Adrenal gland (tissue), 12 donors: ENCODE measurements around the gene KLHL29. TPM values are rescaled to one million over a fixed set of nuclear protein-coding genes. Genes with fewer than 3 reads are reported as not detected.

Experiments
- DNase-seq, 7 donors: peaks; one replicate each; pipeline ENCODE4 v3.0.0-alpha.2; 2019 to 2020
- H3K27ac ChIP-seq, 5 donors: fragments of 200-600 bp; sonication (generic) in 4 of 5; 1 replicate in 3 of 5; 2 replicates in 2 of 5; pipeline versions ENCODE4 v1.5.1 to v1.8.0; 2016 to 2020; ENCODE audit warnings: mild to moderate bottlenecking in 1 of 5
- H3K27me3 ChIP-seq: fragments of 200-600 bp; 2 replicates; pipeline ENCODE4 v1.8.0; 2021
- H3K36me3 ChIP-seq, 2 donors: fragments of 200-600 bp; replicated peaks in 1 of 2; 1 replicate in 1 of 2; 2 replicates in 1 of 2; pipeline versions ENCODE4 v1.5.1 to v1.8.0; 2018 to 2022
- H3K4me1 ChIP-seq, 2 donors: fragments of 200-600 bp; replicated peaks in 1 of 2; 1 replicate in 1 of 2; 2 replicates in 1 of 2; pipeline versions ENCODE4 v1.5.1 to v1.8.0; 2018 to 2021
- H3K4me3 ChIP-seq, 4 donors: fragments of 200-600 bp; sonication (generic) in 3 of 4; one replicate each; pipeline ENCODE4 v1.5.1; 2016 to 2018
- H3K9me3 ChIP-seq, 3 donors: fragments of 200-600 bp; sonication (generic) in 1 of 3; replicated peaks in 1 of 3; 1 replicate in 2 of 3; 2 replicates in 1 of 3; pipeline versions ENCODE4 v1.5.1 to v1.8.0; 2016 to 2021
- POLR2A ChIP-seq, 2 donors: fragments of 450-650 bp; IDR thresholded peaks; one replicate each; pipeline ENCODE4 v1.6.1; 2017; ENCODE audit warnings: antibody characterized with exemption in 2 of 2, mild to moderate bottlenecking in 2 of 2, moderate library complexity in 1 of 2
- WGBS, 4 donors: extraction: QIAGEN DNeasy Blood & Tissue Kit in 2 of 4; methylation state at CpG; one replicate each; pipeline versions ENCODE4 v1.1.5 to v1.1.7; 2013 to 2017; 5-methylcytosine and 5-hydroxymethylcytosine counted together
- intact Hi-C, 2 donors: fragments of 100-400 bp; cut with DNase I; formaldehyde crosslinking; loops; one replicate each; pipeline versions ENCODE4 v1.14.1 to v1.15.0; 2022 to 2023
- polyA plus RNA-seq, 3 donors: library from polyadenylated mRNA; stranded (reverse); fragments of 200-250 nt in 2 of 3; fragments of 350-450 nt in 1 of 3; fragmentation: Illumina TruSeq in 1 of 3; extraction: RNeasy Lipid Tissue Mini Kit (QIAGEN cat#74804) in 1 of 3; gene quantifications; one replicate each; pipeline ENCODE4 v1.2.3, GENCODE V29; 2013 to 2014
- total RNA-seq, 9 donors: library from RNA; depleted of rRNA in 4 of 9; stranded (reverse); fragments of >200 nt in 4 of 9; fragments of 120-200 nt in 1 of 9; fragmentation: NEBNext Ultra II Directional in 1 of 9; extraction: Animal tissue kit (Norgen Biotek cat#: 25700) in 1 of 9; gene quantifications; one replicate each; pipeline versions ENCODE4 v1.1.0 to v1.2.4, GENCODE V29; 2013 to 2023
- TF ChIP-seq, protein P1 (sequence below), 6 experiments: fragments of 450-650 bp in 4 of 6; fragments of 200-600 bp in 2 of 6; sonication (generic) in 1 of 6; IDR thresholded peaks; 1 replicate in 5 of 6; 2 replicates in 1 of 6; pipeline versions ENCODE4 v1.5.1 to v1.8.0; 2016 to 2021; ENCODE audit warnings: antibody characterized with exemption in 6 of 6, mild to moderate bottlenecking in 2 of 6, moderate library complexity in 1 of 6
- donor health status: healthy with polysubstance abuse.
- donor health status: Bipolar disorder and iron deficiency.
- donor health status: DM: yes; HTN: yes; CAD: no.
- donor health status: DM: no; HTN: no; CAD: no.
- donor health status: DM: no; HTN: no; CAD: no.
- donor health status: DM: yes; HTN: yes; CAD: no.

KLHL29 gene
- total and polyA plus RNA-seq, 12 donors = 1.9 to 24.5 (median 15.7) TPM

GRCh38 chr2:23653326-23653725, 268.3 kb downstream of the KLHL29 start:
- Histone ChIP-seq H3K4me1 (peaks cover 0 to 9% of the 10 kb centered on the region in 2 donors), H3K27ac (no peak overlapping the region), H3K36me3 (no peaks in the 10 kb centered on the region), H3K4me3 (no peak overlapping the region), H3K9me3 (no peaks in the 10 kb centered on the region), H3K27me3 (no peaks in the 10 kb centered on the region)
- 53 to 87% (median 66%) methylated on average over 6 to 7 of the region's 7 CpGs for WGBS, 4 donors
- intact Hi-C loops = no loop called here
- DNase-seq = peak in 3 of 7 donors; percentile 35 to 73 (median 45)
- TF ChIP-seq, protein P1, sequence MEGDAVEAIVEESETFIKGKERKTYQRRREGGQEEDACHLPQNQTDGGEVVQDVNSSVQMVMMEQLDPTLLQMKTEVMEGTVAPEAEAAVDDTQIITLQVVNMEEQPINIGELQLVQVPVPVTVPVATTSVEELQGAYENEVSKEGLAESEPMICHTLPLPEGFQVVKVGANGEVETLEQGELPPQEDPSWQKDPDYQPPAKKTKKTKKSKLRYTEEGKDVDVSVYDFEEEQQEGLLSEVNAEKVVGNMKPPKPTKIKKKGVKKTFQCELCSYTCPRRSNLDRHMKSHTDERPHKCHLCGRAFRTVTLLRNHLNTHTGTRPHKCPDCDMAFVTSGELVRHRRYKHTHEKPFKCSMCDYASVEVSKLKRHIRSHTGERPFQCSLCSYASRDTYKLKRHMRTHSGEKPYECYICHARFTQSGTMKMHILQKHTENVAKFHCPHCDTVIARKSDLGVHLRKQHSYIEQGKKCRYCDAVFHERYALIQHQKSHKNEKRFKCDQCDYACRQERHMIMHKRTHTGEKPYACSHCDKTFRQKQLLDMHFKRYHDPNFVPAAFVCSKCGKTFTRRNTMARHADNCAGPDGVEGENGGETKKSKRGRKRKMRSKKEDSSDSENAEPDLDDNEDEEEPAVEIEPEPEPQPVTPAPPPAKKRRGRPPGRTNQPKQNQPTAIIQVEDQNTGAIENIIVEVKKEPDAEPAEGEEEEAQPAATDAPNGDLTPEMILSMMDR (IDR thresholded peaks at IDR 0.05) = no peak
- TF ChIP-seq POLR2A (IDR thresholded peaks at IDR 0.05) = no peak

- H3K9me3 ChIP-seq = no peaks in the 10 kb centered on the region
- no peaks in the 10 kb centered on the region for H3K36me3 ChIP-seq
- H3K27me3 ChIP-seq = no peaks in the 10 kb centered on the region
- DNase-seq = no peak
- H3K4me1 ChIP-seq = peaks cover 0 to 6% of the 10 kb centered on the region in 2 donors
- no peak overlapping the region for H3K4me3 ChIP-seq
- WGBS, 4 donors = 87 to 95% (median 94%) methylated on average over 5 to 6 of the region's 6 CpGs
- H3K27ac ChIP-seq = no peak overlapping the region
- intact Hi-C loops = no loop called here
- no peak for TF ChIP-seq POLR2A (IDR thresholded peaks at IDR 0.05)
- TF ChIP-seq, protein P1 (IDR thresholded peaks at IDR 0.05) = no peak
These were observed 269.8 kb downstream of the KLHL29 start for GRCh38 chr2:23654756-23655155.

- intact Hi-C loops = no loop called here
- no peaks in the 10 kb centered on the region for H3K9me3 ChIP-seq
- H3K27me3 ChIP-seq = no peaks in the 10 kb centered on the region
- no peak for DNase-seq
- no peaks in the 10 kb centered on the region for H3K4me1 ChIP-seq
- H3K27ac ChIP-seq = no peak overlapping the region
- TF ChIP-seq POLR2A (IDR thresholded peaks at IDR 0.05) = no peak
- TF ChIP-seq, protein P1 (IDR thresholded peaks at IDR 0.05) = no peak
- H3K36me3 ChIP-seq = no peaks in the 10 kb centered on the region
- 90 to 96% (median 91%) methylated on average over 16 to 19 of the region's 19 CpGs for WGBS, 4 donors
- no peak overlapping the region for H3K4me3 ChIP-seq
These were observed 271.1 kb downstream of the KLHL29 start for GRCh38 chr2:23655934-23656596.

GRCh38 chr2:23656597-23656973, 271.6 kb downstream of the KLHL29 start:
- Histone ChIP-seq H3K27me3 (no peaks in the 10 kb centered on the region), H3K36me3 (no peaks in the 10 kb centered on the region), H3K4me1 (no peaks in the 10 kb centered on the region), H3K9me3 (no peaks in the 10 kb centered on the region), H3K4me3 (no peak overlapping the region), H3K27ac (no peak overlapping the region)
- DNase-seq = no peak
- intact Hi-C loops = no loop called here
- no peak for TF ChIP-seq POLR2A (IDR thresholded peaks at IDR 0.05)
- TF ChIP-seq, protein P1 (IDR thresholded peaks at IDR 0.05) = no peak
- 70 to 83% (median 75%) methylated on average over 9 to 10 of the region's 10 CpGs for WGBS, 4 donors
